NCI-H2196 (cell line): Measurements from ENCODE around the gene VCP.

Experiments used
- DNase-seq: peaks from one replicate; lab custom pipeline; 2025; ENCODE audit not compliant: unreplicated experiment; lab: John Stamatoyannopoulos, UW

Gene VCP

GRCh38 chr9:35103660-35104191 is 31.3 kb upstream of the VCP start:
- DNase-seq = no peak

GRCh38 chr9:35102769-35103659 is 30.6 kb upstream of the VCP start, which contains the start of gene STOML2:
STOML2 (minus strand) TSS chr9:35103131; CDS start chr9:35103094, 37 bp downstream.
- peak; percentile 95 for DNase-seq

GRCh38 chr9:35102465-35102768 is 30.0 kb upstream of the VCP start:
- no peak for DNase-seq

- no peak for DNase-seq
Measured at GRCh38 chr9:35097573-35097972, 25.1 kb upstream of the VCP start.

GRCh38 chr9:35096035-35096849 is 23.8 kb upstream of the VCP start, which contains the start of gene PIGO:
PIGO (minus strand) TSS chr9:35096591; CDS start chr9:35095565, 1,026 bp downstream.
- DNase-seq = peak; percentile 88

- no peak for DNase-seq
Measured at GRCh38 chr9:35091536-35091935, 19.1 kb upstream of the VCP start.

- DNase-seq = no peak
Measured at GRCh38 chr9:35089434-35089833, 17.0 kb upstream of the VCP start.

- DNase-seq = no peak
Measured at GRCh38 chr9:35085078-35085477, 12.7 kb upstream of the VCP start.

- DNase-seq = peak; percentile 92
Measured at GRCh38 chr9:35079426-35080341, 7.3 kb upstream of the VCP start, which contains the start of gene FANCG. FANCG (minus strand) TSS chr9:35079942; CDS start chr9:35079524, 418 bp downstream.

- DNase-seq = no peak
Measured at GRCh38 chr9:35079041-35079425, 6.6 kb upstream of the VCP start.

GRCh38 chr9:35078066-35078465 is 5.6 kb upstream of the VCP start:
- no peak for DNase-seq

- DNase-seq = no peak
Measured at GRCh38 chr9:35076848-35077247, 4.4 kb upstream of the VCP start.

- no peak for DNase-seq
Measured at GRCh38 chr9:35075358-35075757, 2.9 kb upstream of the VCP start.

- DNase-seq = no peak
Measured at GRCh38 chr9:35074791-35075190, 2.4 kb upstream of the VCP start.

GRCh38 chr9:35074141-35074540 is 1.7 kb upstream of the VCP start:
- DNase-seq = no peak

GRCh38 chr9:35073279-35073612 is 821 bp upstream of the VCP start:
- DNase-seq = no peak

GRCh38 chr9:35071814-35072460 is 488 bp downstream of the VCP start:
- DNase-seq = peak; percentile 82

GRCh38 chr9:35070823-35071813 is 1.3 kb downstream of the VCP start:
- no peak for DNase-seq

- DNase-seq = no peak
Measured at GRCh38 chr9:35069020-35069419, 3.4 kb downstream of the VCP start.
